Left renal cortex interstitium (tissue), 4 donors: ENCODE results near the gene POLR1A. TPM values are rescaled to one million over a fixed set of nuclear protein-coding genes. Genes with fewer than 3 reads are reported as not detected.

Experiments
- DNase-seq, 4 donors: peaks; one replicate each; pipeline ENCODE4 v3.0.0-alpha.2; 2013; ENCODE audit warnings: low read depth in 4 of 4, low spot score in 2 of 4, missing footprints in 1 of 4
- polyA plus RNA-seq, 4 donors: library from polyadenylated mRNA; unstranded; fragments of 120-200 nt; gene quantifications; one replicate each; pipeline ENCODE4 v1.2.1, GENCODE V29; 2013; ENCODE audit not compliant: insufficient read length in 4 of 4

Gene POLR1A
- polyA plus RNA-seq, 4 donors, result 18.0 to 23.0 (median 20.6) TPM

- DNase-seq, result no peak
These were observed 118.2 kb downstream of the POLR1A start for GRCh38 chr2:85987266-85988174.

GRCh38 chr2:85986121-85986520 lies 119.6 kb downstream of the POLR1A start:
- DNase-seq, result no peak

- no peak for DNase-seq
These were observed 120.9 kb downstream of the POLR1A start for GRCh38 chr2:85984788-85985187.

GRCh38 chr2:85983766-85984165 lies 121.9 kb downstream of the POLR1A start:
- DNase-seq, result no peak

GRCh38 chr2:85981579-85982247 lies 124.0 kb downstream of the POLR1A start:
- no peak for DNase-seq

GRCh38 chr2:85978883-85979780 lies 126.6 kb downstream of the POLR1A start:
- DNase-seq, result no peak

- no peak for DNase-seq
These were observed 129.4 kb downstream of the POLR1A start for GRCh38 chr2:85976106-85976920.

GRCh38 chr2:85975581-85975980 lies 130.1 kb downstream of the POLR1A start:
- no peak for DNase-seq

GRCh38 chr2:85974390-85974789 lies 131.3 kb downstream of the POLR1A start:
- DNase-seq, result no peak

GRCh38 chr2:85972355-85972754 lies 133.3 kb downstream of the POLR1A start:
- DNase-seq, result no peak

- no peak for DNase-seq
These were observed 134.3 kb downstream of the POLR1A start for GRCh38 chr2:85971366-85971765.

Other genes starting within 250 kb of the POLR1A start
- 10 to 100 TPM in 3 of 4 donors, 1 to 10 TPM in 1; 9.5 to 12.6 (median 12.3) TPM for gene ST3GAL5, start 216.9 kb downstream of the POLR1A start, polyA plus RNA-seq
- gene PTCD3, start 349 bp upstream of the POLR1A start, polyA plus RNA-seq, result 100 to 1,000 TPM in 3 of 4 donors, 10 to 100 TPM in 1; 98.8 to 173 (median 137) TPM
- 100 to 1,000 TPM; 105 to 119 (median 107) TPM for gene IMMT, start 89.6 kb upstream of the POLR1A start, polyA plus RNA-seq
- gene MRPL35, start 93.6 kb upstream of the POLR1A start, polyA plus RNA-seq, result 10 to 100 TPM; 44.8 to 55.5 (median 48.2) TPM
- 1 to 10 TPM; 2.5 to 3.2 (median 3.1) TPM for gene REEP1, start 231.7 kb upstream of the POLR1A start, polyA plus RNA-seq